GM12878 (cell line): ENCODE data around the gene TCF7L1. TPM values are rescaled to one million over a fixed set of nuclear protein-coding genes. Genes with fewer than 3 reads are reported as not detected.

Experiments
- ATF7 ChIP-seq: fragments of 450-650 bp; IDR thresholded peaks from 2 replicates; pipeline ENCODE4 v1.6.1; 2016; ENCODE audit warnings: low read depth, mild to moderate bottlenecking
- CBFB ChIP-seq: IDR thresholded peaks from 2 replicates; pipeline ENCODE4 v1.6.1; 2016; ENCODE audit warnings: antibody characterized with exemption, low read depth
- CREM ChIP-seq: IDR thresholded peaks from 2 replicates; pipeline ENCODE4 v1.6.1; 2014; ENCODE audit warnings: antibody characterized with exemption, low read depth
- E2F4 ChIP-seq: IDR thresholded peaks from 2 replicates; pipeline ENCODE4 v1.6.1; 2012; ENCODE audit warnings: low read depth, low read length, improper control_type of control experiment
- ETV6 ChIP-seq, 2 experiments: fragments of 450-650 bp in 1 of 2; IDR thresholded peaks in 1 of 2; conservative IDR thresholded peaks in 1 of 2; 2 replicates each; pipeline ENCODE4 v1.6.1; 2014; ENCODE audit warnings: antibody characterized with exemption in 1 of 2, borderline replicate concordance in 1 of 2, low read depth in 1 of 2, mild to moderate bottlenecking in 1 of 2, moderate library complexity in 1 of 2
- POLR2A ChIP-seq: IDR thresholded peaks from 2 replicates; pipeline ENCODE4 v1.6.1; 2011; ENCODE audit warnings: low read depth, mild to moderate bottlenecking, low read length
- RAD21 ChIP-seq: IDR thresholded peaks from 2 replicates; pipeline ENCODE4 v1.6.1; 2011; ENCODE audit warnings: mild to moderate bottlenecking, low read depth, low read length, moderate library complexity; ENCODE audit not compliant: insufficient read depth
- REST ChIP-seq: IDR thresholded peaks from 2 replicates; pipeline ENCODE4 v1.6.1; 2012; ENCODE audit warnings: mild to moderate bottlenecking, low read depth, low read length
- TAF1 ChIP-seq: IDR thresholded peaks from 2 replicates; pipeline ENCODE4 v1.6.1; 2011; ENCODE audit warnings: mild to moderate bottlenecking, low read depth, low read length, borderline replicate concordance
- TARDBP ChIP-seq: IDR thresholded peaks from 2 replicates; pipeline ENCODE4 v1.6.1; 2016; ENCODE audit warnings: borderline replicate concordance
- YY1 ChIP-seq: IDR thresholded peaks from 2 replicates; pipeline ENCODE4 v1.6.1; 2011; ENCODE audit warnings: low read depth, mild to moderate bottlenecking, low read length
- polyA plus RNA-seq, 11 experiments: library from polyadenylated mRNA; depleted of rRNA in 4 of 11; unstranded in 6 of 11; stranded (reverse) in 5 of 11; fragments of >200 nt; fragmentation: Nextera tagmentation in 4 of 11; fragmentation: Illumina TruSeq in 1 of 11; extraction: Ambion mirVana in 4 of 11; extraction: Trizol in 1 of 11; gene quantifications; 1 replicate in 1 of 11; 2 replicates in 10 of 11; pipeline versions ENCODE4 v1.2.1 to v1.2.3, GENCODE V29; 2011 to 2016; ENCODE audit warnings: inconsistent platforms in 2 of 11, missing spikeins in 2 of 11, low read depth in 1 of 11
- total RNA-seq, 4 experiments: library from RNA; depleted of rRNA in 3 of 4; stranded (reverse); fragments of >200 nt in 3 of 4; fragmentation: Illumina TruSeq in 1 of 4; extraction: Trizol in 1 of 4; gene quantifications; 2 replicates each; pipeline versions ENCODE4 v1.2.1 to v1.2.3, GENCODE V29; 2013 to 2021
- TF ChIP-seq, protein P1 (sequence below): fragments of 450-650 bp; IDR thresholded peaks from 2 replicates; pipeline ENCODE4 v1.6.1; 2018; ENCODE audit warnings: borderline replicate concordance, mild to moderate bottlenecking; ENCODE audit not compliant: partially characterized antibody
- TF ChIP-seq, protein P2 (sequence below): IDR thresholded peaks from 2 replicates; pipeline ENCODE4 v1.6.1; 2012; ENCODE audit warnings: improper control_type of control experiment, low read depth, low read length; ENCODE audit not compliant: insufficient replicate concordance
- TF ChIP-seq, protein P3 (sequence below): IDR thresholded peaks from 2 replicates; pipeline ENCODE4 v1.6.1; 2011; ENCODE audit warnings: mild to moderate bottlenecking, low read depth, low read length, moderate library complexity; ENCODE audit not compliant: insufficient replicate concordance

The TCF7L1 gene
- total and polyA plus RNA-seq, 10 of the 15 experiments (the other 5 are each of a cell fraction or from before 2014, with no cell fraction given), result 0.03 to 0.11 (median 0.10) TPM; not detected in 7

GRCh38 chr2:85354286-85355072, 221.3 kb downstream of the TCF7L1 start, which contains the start of the genes ELMOD3 and RETSAT (continued):
- TF ChIP-seq, protein P1, sequence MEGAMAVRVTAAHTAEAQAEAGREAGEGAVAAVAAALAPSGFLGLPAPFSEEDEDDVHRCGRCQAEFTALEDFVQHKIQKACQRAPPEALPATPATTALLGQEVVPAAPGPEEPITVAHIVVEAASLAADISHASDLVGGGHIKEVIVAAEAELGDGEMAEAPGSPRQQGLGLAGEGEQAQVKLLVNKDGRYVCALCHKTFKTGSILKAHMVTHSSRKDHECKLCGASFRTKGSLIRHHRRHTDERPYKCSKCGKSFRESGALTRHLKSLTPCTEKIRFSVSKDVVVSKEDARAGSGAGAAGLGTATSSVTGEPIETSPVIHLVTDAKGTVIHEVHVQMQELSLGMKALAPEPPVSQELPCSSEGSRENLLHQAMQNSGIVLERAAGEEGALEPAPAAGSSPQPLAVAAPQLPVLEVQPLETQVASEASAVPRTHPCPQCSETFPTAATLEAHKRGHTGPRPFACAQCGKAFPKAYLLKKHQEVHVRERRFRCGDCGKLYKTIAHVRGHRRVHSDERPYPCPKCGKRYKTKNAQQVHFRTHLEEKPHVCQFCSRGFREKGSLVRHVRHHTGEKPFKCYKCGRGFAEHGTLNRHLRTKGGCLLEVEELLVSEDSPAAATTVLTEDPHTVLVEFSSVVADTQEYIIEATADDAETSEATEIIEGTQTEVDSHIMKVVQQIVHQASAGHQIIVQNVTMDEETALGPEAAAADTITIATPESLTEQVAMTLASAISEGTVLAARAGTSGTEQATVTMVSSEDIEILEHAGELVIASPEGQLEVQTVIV, result peak; percentile 74
- peak; percentile 98 for TF ChIP-seq TAF1
- TF ChIP-seq CBFB, result peak; percentile 74; the same call in 1 of the 2 replicates
- TF ChIP-seq ETV6 (conservative IDR thresholded peaks at IDR 0.05 in 1 of 2, IDR thresholded peaks at IDR 0.05 in 1 of 2; ENCODE audit: borderline replicate concordance in 1 of 2, low read depth in 1 of 2), result no peak
- TF ChIP-seq, protein P2, sequence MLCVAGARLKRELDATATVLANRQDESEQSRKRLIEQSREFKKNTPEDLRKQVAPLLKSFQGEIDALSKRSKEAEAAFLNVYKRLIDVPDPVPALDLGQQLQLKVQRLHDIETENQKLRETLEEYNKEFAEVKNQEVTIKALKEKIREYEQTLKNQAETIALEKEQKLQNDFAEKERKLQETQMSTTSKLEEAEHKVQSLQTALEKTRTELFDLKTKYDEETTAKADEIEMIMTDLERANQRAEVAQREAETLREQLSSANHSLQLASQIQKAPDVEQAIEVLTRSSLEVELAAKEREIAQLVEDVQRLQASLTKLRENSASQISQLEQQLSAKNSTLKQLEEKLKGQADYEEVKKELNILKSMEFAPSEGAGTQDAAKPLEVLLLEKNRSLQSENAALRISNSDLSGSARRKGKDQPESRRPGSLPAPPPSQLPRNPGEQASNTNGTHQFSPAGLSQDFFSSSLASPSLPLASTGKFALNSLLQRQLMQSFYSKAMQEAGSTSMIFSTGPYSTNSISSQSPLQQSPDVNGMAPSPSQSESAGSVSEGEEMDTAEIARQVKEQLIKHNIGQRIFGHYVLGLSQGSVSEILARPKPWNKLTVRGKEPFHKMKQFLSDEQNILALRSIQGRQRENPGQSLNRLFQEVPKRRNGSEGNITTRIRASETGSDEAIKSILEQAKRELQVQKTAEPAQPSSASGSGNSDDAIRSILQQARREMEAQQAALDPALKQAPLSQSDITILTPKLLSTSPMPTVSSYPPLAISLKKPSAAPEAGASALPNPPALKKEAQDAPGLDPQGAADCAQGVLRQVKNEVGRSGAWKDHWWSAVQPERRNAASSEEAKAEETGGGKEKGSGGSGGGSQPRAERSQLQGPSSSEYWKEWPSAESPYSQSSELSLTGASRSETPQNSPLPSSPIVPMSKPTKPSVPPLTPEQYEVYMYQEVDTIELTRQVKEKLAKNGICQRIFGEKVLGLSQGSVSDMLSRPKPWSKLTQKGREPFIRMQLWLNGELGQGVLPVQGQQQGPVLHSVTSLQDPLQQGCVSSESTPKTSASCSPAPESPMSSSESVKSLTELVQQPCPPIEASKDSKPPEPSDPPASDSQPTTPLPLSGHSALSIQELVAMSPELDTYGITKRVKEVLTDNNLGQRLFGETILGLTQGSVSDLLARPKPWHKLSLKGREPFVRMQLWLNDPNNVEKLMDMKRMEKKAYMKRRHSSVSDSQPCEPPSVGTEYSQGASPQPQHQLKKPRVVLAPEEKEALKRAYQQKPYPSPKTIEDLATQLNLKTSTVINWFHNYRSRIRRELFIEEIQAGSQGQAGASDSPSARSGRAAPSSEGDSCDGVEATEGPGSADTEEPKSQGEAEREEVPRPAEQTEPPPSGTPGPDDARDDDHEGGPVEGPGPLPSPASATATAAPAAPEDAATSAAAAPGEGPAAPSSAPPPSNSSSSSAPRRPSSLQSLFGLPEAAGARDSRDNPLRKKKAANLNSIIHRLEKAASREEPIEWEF, result peak; percentile 33
- TF ChIP-seq POLR2A, result peak; percentile 99
- peak; percentile 62 for TF ChIP-seq REST
- TF ChIP-seq TARDBP, result peak; percentile 83; the same call in 1 of the 2 replicates
- TF ChIP-seq RAD21, result no peak
- peak; percentile 78 for TF ChIP-seq E2F4
- peak; percentile 72; the same call in 1 of the 2 replicates for TF ChIP-seq YY1
- TF ChIP-seq CREM, result peak; percentile 79
- peak; percentile 49; the same call in 1 of the 2 replicates for TF ChIP-seq ATF7
- TF ChIP-seq, protein P3, sequence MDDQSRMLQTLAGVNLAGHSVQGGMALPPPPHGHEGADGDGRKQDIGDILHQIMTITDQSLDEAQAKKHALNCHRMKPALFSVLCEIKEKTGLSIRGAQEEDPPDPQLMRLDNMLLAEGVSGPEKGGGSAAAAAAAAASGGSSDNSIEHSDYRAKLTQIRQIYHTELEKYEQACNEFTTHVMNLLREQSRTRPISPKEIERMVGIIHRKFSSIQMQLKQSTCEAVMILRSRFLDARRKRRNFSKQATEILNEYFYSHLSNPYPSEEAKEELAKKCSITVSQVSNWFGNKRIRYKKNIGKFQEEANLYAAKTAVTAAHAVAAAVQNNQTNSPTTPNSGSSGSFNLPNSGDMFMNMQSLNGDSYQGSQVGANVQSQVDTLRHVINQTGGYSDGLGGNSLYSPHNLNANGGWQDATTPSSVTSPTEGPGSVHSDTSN, result peak; percentile 30
